ENCODE measurements around the gene MRPS9. TPM values are rescaled to one million over a fixed set of nuclear protein-coding genes. Genes with fewer than 3 reads are reported as not detected.

The MRPS9 gene
- total and polyA plus RNA-seq, 2 experiments from 2014 or later = 64.7 to 78.9 TPM

DNA sequence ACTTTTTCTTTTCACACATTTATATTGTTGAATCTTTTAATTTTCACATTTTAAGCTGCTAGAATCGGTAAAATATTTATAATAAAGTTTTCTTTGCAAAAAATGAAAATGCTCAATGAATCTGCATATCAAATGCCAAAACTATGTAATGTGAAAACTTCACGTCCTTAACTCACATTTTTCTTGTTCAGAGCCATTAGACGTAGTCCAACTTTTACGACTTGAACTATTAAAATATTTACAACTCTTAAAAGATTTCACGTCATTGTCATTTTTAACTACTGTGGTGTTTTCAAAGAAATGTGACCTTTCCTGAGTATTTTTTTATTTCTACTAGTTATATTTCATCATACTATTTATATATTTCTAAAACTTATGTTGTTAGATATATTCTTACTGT is 54.9 kb downstream of the MRPS9 start:
- Mint-ChIP-seq H3K9me3 (no peaks in the 10 kb centered on the region), H3K4me1 (no peaks in the 10 kb centered on the region), H3K27me3 (ENCODE audit: insufficient read depth, low read depth, poor library complexity) (no peaks in the 10 kb centered on the region), H3K4me3 (no peak overlapping the region), H3K27ac (no peak overlapping the region), H3K36me3 (ENCODE audit: low read depth) (peaks cover 20% of the 10 kb centered on the region)
- H3K27ac ChIP-seq (ENCODE audit: low read depth) = no peak overlapping the region
- no peak for TF ChIP-seq EZH2phosphoT487 (IDR thresholded peaks at IDR 0.05; ENCODE audit: unreplicated experiment)
- TF ChIP-seq JUNB (IDR thresholded peaks at IDR 0.05; ENCODE audit: unreplicated experiment) = no peak
- TF ChIP-seq CREB1 (CRISPR knock-in tag; IDR thresholded peaks at IDR 0.05; ENCODE audit: low read depth) = no peak
- TF ChIP-seq STAT1 (IDR thresholded peaks at IDR 0.05; ENCODE audit: unreplicated experiment) = no peak
- TF ChIP-seq ZNF331 (CRISPR knock-in tag; IDR thresholded peaks at IDR 0.05; ENCODE audit: low read depth) = no peak
- no peak for TF ChIP-seq ZNF462 (CRISPR knock-in tag; IDR thresholded peaks at IDR 0.05)
- TF ChIP-seq ZNF114 (CRISPR knock-in tag; IDR thresholded peaks at IDR 0.05) = no peak
- no peak for TF ChIP-seq EZH2 (IDR thresholded peaks at IDR 0.05; ENCODE audit: low read depth, unreplicated experiment)
- TF ChIP-seq POLR2AphosphoS5 (IDR thresholded peaks at IDR 0.05; ENCODE audit: low read depth) = no peak
- TF ChIP-seq NANOG (IDR thresholded peaks at IDR 0.05; ENCODE audit: borderline replicate concordance) = no peak
- TF ChIP-seq, protein P1, sequence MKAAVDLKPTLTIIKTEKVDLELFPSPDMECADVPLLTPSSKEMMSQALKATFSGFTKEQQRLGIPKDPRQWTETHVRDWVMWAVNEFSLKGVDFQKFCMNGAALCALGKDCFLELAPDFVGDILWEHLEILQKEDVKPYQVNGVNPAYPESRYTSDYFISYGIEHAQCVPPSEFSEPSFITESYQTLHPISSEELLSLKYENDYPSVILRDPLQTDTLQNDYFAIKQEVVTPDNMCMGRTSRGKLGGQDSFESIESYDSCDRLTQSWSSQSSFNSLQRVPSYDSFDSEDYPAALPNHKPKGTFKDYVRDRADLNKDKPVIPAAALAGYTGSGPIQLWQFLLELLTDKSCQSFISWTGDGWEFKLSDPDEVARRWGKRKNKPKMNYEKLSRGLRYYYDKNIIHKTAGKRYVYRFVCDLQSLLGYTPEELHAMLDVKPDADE (IDR thresholded peaks at IDR 0.05) = no peak
- TF ChIP-seq, protein P2, sequence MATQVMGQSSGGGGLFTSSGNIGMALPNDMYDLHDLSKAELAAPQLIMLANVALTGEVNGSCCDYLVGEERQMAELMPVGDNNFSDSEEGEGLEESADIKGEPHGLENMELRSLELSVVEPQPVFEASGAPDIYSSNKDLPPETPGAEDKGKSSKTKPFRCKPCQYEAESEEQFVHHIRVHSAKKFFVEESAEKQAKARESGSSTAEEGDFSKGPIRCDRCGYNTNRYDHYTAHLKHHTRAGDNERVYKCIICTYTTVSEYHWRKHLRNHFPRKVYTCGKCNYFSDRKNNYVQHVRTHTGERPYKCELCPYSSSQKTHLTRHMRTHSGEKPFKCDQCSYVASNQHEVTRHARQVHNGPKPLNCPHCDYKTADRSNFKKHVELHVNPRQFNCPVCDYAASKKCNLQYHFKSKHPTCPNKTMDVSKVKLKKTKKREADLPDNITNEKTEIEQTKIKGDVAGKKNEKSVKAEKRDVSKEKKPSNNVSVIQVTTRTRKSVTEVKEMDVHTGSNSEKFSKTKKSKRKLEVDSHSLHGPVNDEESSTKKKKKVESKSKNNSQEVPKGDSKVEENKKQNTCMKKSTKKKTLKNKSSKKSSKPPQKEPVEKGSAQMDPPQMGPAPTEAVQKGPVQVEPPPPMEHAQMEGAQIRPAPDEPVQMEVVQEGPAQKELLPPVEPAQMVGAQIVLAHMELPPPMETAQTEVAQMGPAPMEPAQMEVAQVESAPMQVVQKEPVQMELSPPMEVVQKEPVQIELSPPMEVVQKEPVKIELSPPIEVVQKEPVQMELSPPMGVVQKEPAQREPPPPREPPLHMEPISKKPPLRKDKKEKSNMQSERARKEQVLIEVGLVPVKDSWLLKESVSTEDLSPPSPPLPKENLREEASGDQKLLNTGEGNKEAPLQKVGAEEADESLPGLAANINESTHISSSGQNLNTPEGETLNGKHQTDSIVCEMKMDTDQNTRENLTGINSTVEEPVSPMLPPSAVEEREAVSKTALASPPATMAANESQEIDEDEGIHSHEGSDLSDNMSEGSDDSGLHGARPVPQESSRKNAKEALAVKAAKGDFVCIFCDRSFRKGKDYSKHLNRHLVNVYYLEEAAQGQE (IDR thresholded peaks at IDR 0.05; ENCODE audit: unreplicated experiment) = no peak
- TF ChIP-seq, protein P3, sequence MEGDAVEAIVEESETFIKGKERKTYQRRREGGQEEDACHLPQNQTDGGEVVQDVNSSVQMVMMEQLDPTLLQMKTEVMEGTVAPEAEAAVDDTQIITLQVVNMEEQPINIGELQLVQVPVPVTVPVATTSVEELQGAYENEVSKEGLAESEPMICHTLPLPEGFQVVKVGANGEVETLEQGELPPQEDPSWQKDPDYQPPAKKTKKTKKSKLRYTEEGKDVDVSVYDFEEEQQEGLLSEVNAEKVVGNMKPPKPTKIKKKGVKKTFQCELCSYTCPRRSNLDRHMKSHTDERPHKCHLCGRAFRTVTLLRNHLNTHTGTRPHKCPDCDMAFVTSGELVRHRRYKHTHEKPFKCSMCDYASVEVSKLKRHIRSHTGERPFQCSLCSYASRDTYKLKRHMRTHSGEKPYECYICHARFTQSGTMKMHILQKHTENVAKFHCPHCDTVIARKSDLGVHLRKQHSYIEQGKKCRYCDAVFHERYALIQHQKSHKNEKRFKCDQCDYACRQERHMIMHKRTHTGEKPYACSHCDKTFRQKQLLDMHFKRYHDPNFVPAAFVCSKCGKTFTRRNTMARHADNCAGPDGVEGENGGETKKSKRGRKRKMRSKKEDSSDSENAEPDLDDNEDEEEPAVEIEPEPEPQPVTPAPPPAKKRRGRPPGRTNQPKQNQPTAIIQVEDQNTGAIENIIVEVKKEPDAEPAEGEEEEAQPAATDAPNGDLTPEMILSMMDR (conservative IDR thresholded peaks at IDR 0.05; ENCODE audit: low read depth in 2 of 2) = no peak
- no peaks in the 10 kb centered on the region for H3K27me3 ChIP-seq (ENCODE audit: insufficient read depth)
- no peak overlapping the region for H3K4me3 ChIP-seq
- no peaks in the 10 kb centered on the region for H3K4me1 ChIP-seq (ENCODE audit: insufficient read depth)
- DNase-seq (ENCODE audit: low spot score) (no peak), ATAC-seq (no peak)
- no peaks in the 10 kb centered on the region for H3K79me2 ChIP-seq (replicated peaks; ENCODE audit: insufficient read depth)
- H3F3A ChIP-seq (replicated peaks; ENCODE audit: low read depth) = no peaks in the 10 kb centered on the region
- H2AFZ ChIP-seq = no peak overlapping the region
- H4K20me1 ChIP-seq (replicated peaks; ENCODE audit: insufficient read depth) = no peaks in the 10 kb centered on the region; the same call in 1 of the 2 replicates
- peaks cover 8% of the 10 kb centered on the region for H3K36me3 ChIP-seq (ENCODE audit: insufficient read depth)
- H3K9me2 ChIP-seq (ENCODE audit: insufficient read depth) = no peaks in the 10 kb centered on the region
- no peak overlapping the region for H3K4me2 ChIP-seq

All from GM23338 (cell line).